Esophagus mucosa (tissue), 1 donor: ENCODE results near the gene PTPRN2. TPM values are rescaled to one million over a fixed set of nuclear protein-coding genes. Genes with fewer than 3 reads are reported as not detected.
"Not testable (repeated sequence)": the region's sequence is repeated elsewhere in the genome, so short reads cannot be mapped to it uniquely, and the experiment has no call there.

Experiments used
- ATAC-seq: fragments of 200-7000 bp; cut with Tn5 transposase; one replicate; pipeline ENCODE4 v1.9.1; 2020
- total RNA-seq: library from RNA; stranded (reverse); gene quantifications from one replicate; pipeline ENCODE4 v1.2.4, GENCODE V29; 2023
- donor health status: DM: yes; HTN: yes; CAD: no.

Gene PTPRN2
- total RNA-seq, 1 donor from 2014 or later, result 0.44 TPM

GRCh38 chr7:157717211-157718174, 870.1 kb downstream of the PTPRN2 start:
- ATAC-seq, result no peak

GRCh38 chr7:157715938-157716280, 871.7 kb downstream of the PTPRN2 start:
- no peak for ATAC-seq

- no peak for ATAC-seq
These were observed 872.3 kb downstream of the PTPRN2 start for GRCh38 chr7:157715071-157715937.

- ATAC-seq, result no peak
These were observed 873.2 kb downstream of the PTPRN2 start for GRCh38 chr7:157714166-157715070.

GRCh38 chr7:157713591-157713990, 874.0 kb downstream of the PTPRN2 start:
- ATAC-seq, result no peak

GRCh38 chr7:157712666-157713235, 874.9 kb downstream of the PTPRN2 start:
- ATAC-seq, result no peak

- no peak for ATAC-seq
These were observed 876.2 kb downstream of the PTPRN2 start for GRCh38 chr7:157711353-157711888.

- ATAC-seq, result no peak
These were observed 877.2 kb downstream of the PTPRN2 start for GRCh38 chr7:157710396-157710795.

GRCh38 chr7:157709531-157710251, 877.9 kb downstream of the PTPRN2 start:
- no peak for ATAC-seq

GRCh38 chr7:157708919-157709295, 878.7 kb downstream of the PTPRN2 start:
- no peak for ATAC-seq

GRCh38 chr7:157707983-157708918, 879.4 kb downstream of the PTPRN2 start:
- ATAC-seq, result no peak

- ATAC-seq, result no peak
These were observed 883.3 kb downstream of the PTPRN2 start for GRCh38 chr7:157704365-157704764.

GRCh38 chr7:157703534-157704195, 884.0 kb downstream of the PTPRN2 start:
- ATAC-seq, result no peak

GRCh38 chr7:157703131-157703530, 884.5 kb downstream of the PTPRN2 start:
- no peak for ATAC-seq

GRCh38 chr7:157702311-157703023, 885.2 kb downstream of the PTPRN2 start:
- ATAC-seq, result no peak

- not testable (repeated sequence) for ATAC-seq
These were observed 886.0 kb downstream of the PTPRN2 start for GRCh38 chr7:157701395-157702180.

- ATAC-seq, result no peak
These were observed 887.2 kb downstream of the PTPRN2 start for GRCh38 chr7:157700231-157701005.
